ENCODE measurements around the gene WBP1L.

WBP1L gene

DNA sequence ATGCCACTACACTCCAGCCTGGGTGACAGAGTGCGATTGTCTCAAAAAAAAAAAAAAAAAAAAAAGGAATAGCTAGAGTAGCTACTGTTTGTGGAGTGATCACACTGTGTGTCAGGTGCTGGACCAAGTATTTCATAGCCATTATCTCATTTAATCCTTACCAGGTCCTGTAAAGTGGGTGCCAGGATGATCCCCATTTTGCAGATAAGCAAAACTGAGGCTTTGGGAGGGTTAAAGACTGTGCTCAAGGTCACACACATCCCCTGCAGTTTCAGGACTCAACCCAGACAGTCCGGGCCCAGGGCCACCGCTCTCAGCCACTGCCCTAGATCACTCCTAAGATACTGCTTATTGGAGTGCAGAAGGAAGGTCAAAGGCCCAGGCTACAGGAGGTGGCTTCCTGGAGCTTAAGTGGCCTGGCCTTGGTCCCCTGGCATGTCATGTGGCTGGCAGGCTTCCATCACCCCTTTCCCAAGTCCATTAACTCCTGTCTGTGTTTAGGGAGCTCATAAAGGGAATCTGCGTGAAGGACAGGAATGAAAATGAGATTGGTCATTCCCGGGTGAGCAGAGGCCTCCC, 12.4 kb upstream of the WBP1L start:
- Histone ChIP-seq H3K4me3 (ENCODE audit: control insufficient read depth in 1 of 7, extremely low read depth in 1 of 7, insufficient read depth in 4 of 7, low read depth in 2 of 7, low read length in 6 of 7) (no peak overlapping the region), H3K27me3 (replicated peaks in 2 of 5; ENCODE audit: control insufficient read depth in 4 of 5, insufficient read depth in 5 of 5, low read length in 4 of 5) (no peaks in the 10 kb centered on the region), H3K36me3 (ENCODE audit: control insufficient read depth in 4 of 4, insufficient read depth in 4 of 4, low read length in 3 of 4) (peaks cover 4 to 67% (median 33%) of the 10 kb centered on the region in 4 experiments), H3K9me3 (ENCODE audit: control extremely low read depth in 1 of 5, control insufficient read depth in 4 of 5, insufficient read depth in 2 of 5, low read depth in 1 of 5, low read length in 4 of 5) (no peaks in the 10 kb centered on the region), H3K27ac (ENCODE audit: insufficient read depth in 1 of 2, low read depth in 1 of 2, low read length in 2 of 2, poor library complexity in 1 of 2, severe bottlenecking in 2 of 2) (no peak overlapping the region), H3K4me1 (ENCODE audit: control extremely low read depth in 1 of 4, control insufficient read depth in 4 of 4, insufficient read depth in 4 of 4, low read length in 3 of 4) (peaks cover 0 to 31% (median 16%) of the 10 kb centered on the region in 4 experiments)
- WGBS (ENCODE audit: insufficient coverage) = 93% methylated on average over 2 of the region's 5 CpGs
- DNase-seq = no peak
- POLR2A ChIA-PET = interaction anchor here (0.6 kb wide), 1 partner anchor 17 kb away, joined by 3 read pairs; no protein-coding TSS in a partner anchor
- CTCF ChIA-PET = interaction anchor here (1.0 to 2.0 kb wide), 9 partner anchors 10 to 339 kb away, joined by 3 to 7 read pairs (median 3); no protein-coding TSS in a partner anchor

DNA sequence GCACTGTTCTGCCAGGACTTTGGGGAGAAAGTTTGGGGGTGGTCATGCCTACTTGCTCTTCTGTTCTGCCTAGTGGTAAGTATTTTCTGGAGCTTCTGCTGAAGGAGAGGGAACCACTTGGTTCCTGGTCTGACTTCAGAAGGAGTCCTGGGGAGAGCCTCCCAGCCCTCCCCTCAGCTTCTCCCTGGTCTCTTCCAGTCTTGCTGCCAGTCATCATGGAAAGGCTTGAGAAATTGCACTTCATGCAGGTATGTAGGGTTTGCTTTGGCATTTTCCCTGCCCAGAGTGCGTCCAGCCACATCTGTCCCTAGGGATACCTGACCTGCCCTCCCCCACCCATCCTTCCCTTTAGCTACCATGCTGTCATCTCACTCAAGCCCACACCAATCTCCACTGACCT, 11.1 kb upstream of the WBP1L start:
- Histone ChIP-seq H3K4me3 (ENCODE audit: control insufficient read depth in 1 of 7, extremely low read depth in 1 of 7, insufficient read depth in 4 of 7, low read depth in 2 of 7, low read length in 6 of 7) (no peak overlapping the region), H3K27ac (ENCODE audit: insufficient read depth in 1 of 2, low read depth in 1 of 2, low read length in 2 of 2, poor library complexity in 1 of 2, severe bottlenecking in 2 of 2) (no peak overlapping the region), H3K27me3 (replicated peaks in 2 of 5; ENCODE audit: control insufficient read depth in 4 of 5, insufficient read depth in 5 of 5, low read length in 4 of 5) (no peaks in the 10 kb centered on the region), H3K36me3 (ENCODE audit: control insufficient read depth in 4 of 4, insufficient read depth in 4 of 4, low read length in 3 of 4) (peaks cover 2 to 60% (median 27%) of the 10 kb centered on the region in 4 experiments), H3K9me3 (ENCODE audit: control extremely low read depth in 1 of 5, control insufficient read depth in 4 of 5, insufficient read depth in 2 of 5, low read depth in 1 of 5, low read length in 4 of 5) (no peaks in the 10 kb centered on the region), H3K4me1 (ENCODE audit: control extremely low read depth in 1 of 4, control insufficient read depth in 4 of 4, insufficient read depth in 4 of 4, low read length in 3 of 4) (peaks cover 0 to 38% (median 16%) of the 10 kb centered on the region in 4 experiments)
- ChIA-PET CTCF (interaction anchor here (1.3 kb wide), 1 partner anchor 34 kb away, joined by 3 read pairs; no protein-coding TSS in a partner anchor), POLR2A (interaction anchor here (0.9 kb wide), 1 partner anchor 104 kb away, joined by 3 read pairs; the partner anchor contains the start of gene CYP17A1)
- no CpG with 5 or more reads among the region's 1 CpG for WGBS (ENCODE audit: insufficient coverage)
- DNase-seq = no peak

DNA sequence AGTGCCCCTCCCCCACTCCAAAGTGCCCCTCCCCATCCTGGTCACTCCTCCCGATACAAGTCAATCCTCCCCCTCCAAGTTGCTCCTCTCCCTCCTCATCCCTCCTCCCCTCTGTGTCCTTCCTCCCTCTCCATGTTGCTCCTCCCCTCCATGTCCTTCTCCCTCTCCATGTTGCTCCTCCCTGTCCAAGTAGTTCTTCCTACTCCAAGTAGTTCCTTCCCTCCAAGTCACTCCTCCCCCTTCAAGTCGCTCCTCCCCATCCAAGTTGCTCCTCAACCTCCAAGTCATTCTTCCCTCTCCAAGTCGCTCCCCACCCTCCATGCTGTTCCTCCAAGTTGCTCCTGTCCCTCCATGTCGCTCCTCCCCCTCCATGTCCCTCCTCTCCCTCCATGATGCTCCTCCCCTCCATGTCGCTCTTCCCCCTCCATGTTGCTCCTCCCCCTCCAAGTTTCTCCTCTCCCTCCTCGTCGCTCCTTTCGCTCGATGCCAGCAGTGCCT, 8.6 kb upstream of the WBP1L start:
- CTCF ChIA-PET = interaction anchor here (0.7 to 1.6 kb wide), 2 partner anchors 9 to 23 kb away, joined by 3 to 4 read pairs; partner anchors contain the start of gene WBP1L

GRCh38 chr10:102738692-102739121, 5.0 kb upstream of the WBP1L start:
- peak overlapping the region in 3 of 7 experiments; percentile 25 to 50 (median 30) for H3K4me3 ChIP-seq (ENCODE audit: control insufficient read depth in 1 of 7, extremely low read depth in 1 of 7, insufficient read depth in 4 of 7, low read depth in 2 of 7, low read length in 6 of 7)
- H3K4me1 ChIP-seq (ENCODE audit: control extremely low read depth in 1 of 4, control insufficient read depth in 4 of 4, insufficient read depth in 4 of 4, low read length in 3 of 4) = peaks cover 14 to 73% (median 39%) of the 10 kb centered on the region in 4 experiments
- ChIA-PET POLR2A (interaction anchor here (0.6 kb wide), 1 partner anchor 127 kb away, joined by 5 read pairs; no protein-coding TSS in a partner anchor), CTCF (interaction anchor here (0.8 to 5.8 kb wide), 4 partner anchors 13 to 21 kb away, joined by 3 to 34 read pairs (median 4); no protein-coding TSS in a partner anchor)
- H3K9me3 ChIP-seq (ENCODE audit: control extremely low read depth in 1 of 5, control insufficient read depth in 4 of 5, insufficient read depth in 2 of 5, low read depth in 1 of 5, low read length in 4 of 5) = no peaks in the 10 kb centered on the region
- H3K36me3 ChIP-seq (ENCODE audit: control insufficient read depth in 4 of 4, insufficient read depth in 4 of 4, low read length in 3 of 4) = peaks cover 0 to 21% (median 5%) of the 10 kb centered on the region in 4 experiments
- H3K27ac ChIP-seq (ENCODE audit: insufficient read depth in 1 of 2, low read depth in 1 of 2, low read length in 2 of 2, poor library complexity in 1 of 2, severe bottlenecking in 2 of 2) = peak overlapping the region in 1 of 2 experiments; percentile 1
- peak; percentile 36 to 85 (median 75) for DNase-seq
- no peaks in the 10 kb centered on the region for H3K27me3 ChIP-seq (replicated peaks in 2 of 5; ENCODE audit: control insufficient read depth in 4 of 5, insufficient read depth in 5 of 5, low read length in 4 of 5)

More for the DNA sequence above, 8.6 kb upstream of the WBP1L start:
- no peak for DNase-seq
- peaks cover 2 to 47% (median 23%) of the 10 kb centered on the region in 4 experiments for H3K36me3 ChIP-seq (ENCODE audit: control insufficient read depth in 4 of 4, insufficient read depth in 4 of 4, low read length in 3 of 4)
- H3K9me3 ChIP-seq (ENCODE audit: control extremely low read depth in 1 of 5, control insufficient read depth in 4 of 5, insufficient read depth in 2 of 5, low read depth in 1 of 5, low read length in 4 of 5) = no peaks in the 10 kb centered on the region
- no peak overlapping the region for H3K4me3 ChIP-seq (ENCODE audit: control insufficient read depth in 1 of 7, extremely low read depth in 1 of 7, insufficient read depth in 4 of 7, low read depth in 2 of 7, low read length in 6 of 7)
- H3K27me3 ChIP-seq (replicated peaks in 2 of 5; ENCODE audit: control insufficient read depth in 4 of 5, insufficient read depth in 5 of 5, low read length in 4 of 5) = no peaks in the 10 kb centered on the region
- H3K4me1 ChIP-seq (ENCODE audit: control extremely low read depth in 1 of 4, control insufficient read depth in 4 of 4, insufficient read depth in 4 of 4, low read length in 3 of 4) = peaks cover 5 to 45% (median 21%) of the 10 kb centered on the region in 4 experiments
- no peak overlapping the region for H3K27ac ChIP-seq (ENCODE audit: insufficient read depth in 1 of 2, low read depth in 1 of 2, low read length in 2 of 2, poor library complexity in 1 of 2, severe bottlenecking in 2 of 2)
- POLR2A ChIA-PET = no interaction called here
- WGBS (ENCODE audit: insufficient coverage) = 93% methylated on average over 5 of the region's 9 CpGs

DNA sequence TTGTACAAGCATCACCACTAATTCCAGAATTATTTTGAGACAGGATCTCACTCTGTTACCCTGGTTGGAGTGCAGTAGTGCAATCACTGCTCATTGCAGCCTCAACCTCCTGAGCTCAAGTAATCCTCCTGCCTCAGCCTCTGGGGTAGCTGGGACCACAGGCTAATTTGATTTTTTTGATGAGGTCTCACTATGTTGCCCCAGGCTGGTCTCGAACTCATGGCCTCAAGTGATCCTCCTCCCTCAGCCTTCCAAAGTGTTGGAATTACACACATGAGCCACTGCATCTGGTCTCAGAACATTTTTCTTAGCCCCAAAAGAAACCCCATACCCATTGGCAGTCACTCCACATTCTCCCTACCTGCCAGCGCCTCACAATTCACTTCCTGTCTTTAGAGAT, 3.5 kb upstream of the WBP1L start:
- no peaks in the 10 kb centered on the region for H3K9me3 ChIP-seq (ENCODE audit: control extremely low read depth in 1 of 5, control insufficient read depth in 4 of 5, insufficient read depth in 2 of 5, low read depth in 1 of 5, low read length in 4 of 5)
- WGBS (ENCODE audit: insufficient coverage) = no CpG with 5 or more reads among the region's 2 CpGs
- no peak overlapping the region for H3K27ac ChIP-seq (ENCODE audit: insufficient read depth in 1 of 2, low read depth in 1 of 2, low read length in 2 of 2, poor library complexity in 1 of 2, severe bottlenecking in 2 of 2)
- H3K4me1 ChIP-seq (ENCODE audit: control extremely low read depth in 1 of 4, control insufficient read depth in 4 of 4, insufficient read depth in 4 of 4, low read length in 3 of 4) = peaks cover 23 to 80% (median 49%) of the 10 kb centered on the region in 4 experiments
- no peak for DNase-seq
- peaks cover 0 to 9% (median 2%) of the 10 kb centered on the region in 4 experiments for H3K36me3 ChIP-seq (ENCODE audit: control insufficient read depth in 4 of 4, insufficient read depth in 4 of 4, low read length in 3 of 4)
- CTCF ChIA-PET = interaction anchor here (0.9 to 5.8 kb wide), 5 partner anchors 12 to 72 kb away, joined by 3 to 34 read pairs (median 5); no protein-coding TSS in a partner anchor
- H3K4me3 ChIP-seq (ENCODE audit: control insufficient read depth in 1 of 7, extremely low read depth in 1 of 7, insufficient read depth in 4 of 7, low read depth in 2 of 7, low read length in 6 of 7) = no peak overlapping the region
- POLR2A ChIA-PET = no interaction called here
- H3K27me3 ChIP-seq (replicated peaks in 2 of 5; ENCODE audit: control insufficient read depth in 4 of 5, insufficient read depth in 5 of 5, low read length in 4 of 5) = no peaks in the 10 kb centered on the region

- no CpG with 5 or more reads among the region's 2 CpGs for WGBS (ENCODE audit: insufficient coverage)
- Histone ChIP-seq H3K36me3 (ENCODE audit: control insufficient read depth in 4 of 4, insufficient read depth in 4 of 4, low read length in 3 of 4) (peaks cover 0 to 8% (median 2%) of the 10 kb centered on the region in 4 experiments), H3K27ac (ENCODE audit: insufficient read depth in 1 of 2, low read depth in 1 of 2, low read length in 2 of 2, poor library complexity in 1 of 2, severe bottlenecking in 2 of 2) (no peak overlapping the region), H3K27me3 (replicated peaks in 2 of 5; ENCODE audit: control insufficient read depth in 4 of 5, insufficient read depth in 5 of 5, low read length in 4 of 5) (no peaks in the 10 kb centered on the region), H3K9me3 (ENCODE audit: control extremely low read depth in 1 of 5, control insufficient read depth in 4 of 5, insufficient read depth in 2 of 5, low read depth in 1 of 5, low read length in 4 of 5) (no peaks in the 10 kb centered on the region), H3K4me3 (ENCODE audit: control insufficient read depth in 1 of 7, extremely low read depth in 1 of 7, insufficient read depth in 4 of 7, low read depth in 2 of 7, low read length in 6 of 7) (no peak overlapping the region), H3K4me1 (ENCODE audit: control extremely low read depth in 1 of 4, control insufficient read depth in 4 of 4, insufficient read depth in 4 of 4, low read length in 3 of 4) (peaks cover 23 to 82% (median 53%) of the 10 kb centered on the region in 4 experiments)
- ChIA-PET CTCF (interaction anchor here (1.2 to 5.8 kb wide), 6 partner anchors 10 to 94 kb away, joined by 3 to 34 read pairs (median 4); no protein-coding TSS in a partner anchor), POLR2A (interaction anchor here (0.6 kb wide), 1 partner anchor 172 kb away, joined by 3 read pairs; no protein-coding TSS in a partner anchor)
- DNase-seq = no peak
These were observed 2.0 kb upstream of the WBP1L start for GRCh38 chr10:102741726-102742237.

Data from common myeloid progenitor, CD34-positive (primary cell).